HG03575 (cell line): ENCODE results near the gene HSPBAP1.

Source experiments
- ATAC-seq: cut with Tn5 transposase; IDR thresholded peaks from one replicate; pipeline ENCODE4 v1.9.1; 2021; ENCODE audit not compliant: unreplicated experiment, insufficient number of reproducible peaks, low FRiP score; ENCODE audit errors: extremely low read depth

HSPBAP1 gene

GRCh38 chr3:122787872-122788271 is 5.8 kb downstream of the HSPBAP1 start:
- no peak for ATAC-seq

GRCh38 chr3:122786066-122786465 is 7.6 kb downstream of the HSPBAP1 start:
- no peak for ATAC-seq

DNA sequence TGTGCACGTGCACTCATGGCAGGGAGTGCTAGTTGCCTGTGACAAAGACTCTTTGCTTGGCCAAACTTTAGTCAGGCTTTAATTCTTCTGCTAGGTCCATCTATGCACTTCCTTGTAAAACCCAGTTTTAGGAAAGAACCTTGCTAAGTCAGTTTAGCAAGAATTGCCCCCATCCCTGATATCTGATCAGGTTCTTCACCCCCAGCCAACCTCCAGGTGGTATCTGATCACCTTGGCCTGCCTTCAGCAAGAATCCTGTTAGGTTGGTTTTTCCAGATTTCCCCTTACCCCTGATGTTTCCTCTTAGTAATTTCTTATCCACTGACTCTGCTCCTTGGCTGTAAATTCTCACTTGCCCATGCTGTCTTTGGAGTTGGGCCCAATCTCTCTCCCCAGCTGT is 8.4 kb downstream of the HSPBAP1 start:
- no peak for ATAC-seq

DNA sequence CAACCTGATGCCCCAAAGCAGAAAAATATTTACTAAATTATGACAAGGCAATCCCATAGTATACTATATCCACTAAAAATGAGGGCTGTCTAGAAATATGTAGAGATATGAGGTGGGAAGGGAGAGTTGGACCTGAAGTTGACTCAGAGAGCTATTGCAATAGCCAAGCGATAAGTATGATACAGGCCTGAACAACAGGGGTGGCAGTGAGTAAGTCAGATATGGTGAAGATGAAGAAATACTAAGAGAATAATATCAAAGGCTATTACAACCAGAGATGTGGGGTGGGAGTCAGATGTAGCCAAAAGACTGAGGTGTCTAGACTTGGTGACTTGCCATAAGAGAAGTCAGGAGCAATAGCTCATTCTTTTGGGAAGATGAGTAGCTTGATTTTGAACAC is 9.2 kb downstream of the HSPBAP1 start:
- ATAC-seq: no peak

GRCh38 chr3:122782804-122783203 is 10.8 kb downstream of the HSPBAP1 start:
- ATAC-seq: no peak

DNA sequence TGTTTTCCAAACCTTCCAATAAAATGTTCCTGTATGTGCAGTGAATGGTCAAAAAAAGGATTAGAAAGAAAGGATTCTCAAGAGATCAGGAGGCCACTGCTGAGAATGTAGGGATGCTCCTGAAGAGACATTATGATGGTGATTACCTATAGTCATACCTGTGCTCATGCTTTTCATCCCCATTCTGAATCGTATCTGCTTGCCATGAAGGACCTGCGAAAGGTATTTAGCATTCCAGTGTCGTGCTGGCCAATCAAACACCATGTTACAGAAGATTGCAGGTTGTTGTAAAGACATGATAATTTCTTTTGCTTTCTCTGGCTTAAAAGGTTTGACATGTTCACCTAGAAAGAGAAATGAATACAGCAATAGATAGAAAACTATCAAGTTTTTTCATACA is 16.1 kb downstream of the HSPBAP1 start:
- ATAC-seq: no peak

GRCh38 chr3:122776675-122777468 is 16.8 kb downstream of the HSPBAP1 start:
- no peak for ATAC-seq

DNA sequence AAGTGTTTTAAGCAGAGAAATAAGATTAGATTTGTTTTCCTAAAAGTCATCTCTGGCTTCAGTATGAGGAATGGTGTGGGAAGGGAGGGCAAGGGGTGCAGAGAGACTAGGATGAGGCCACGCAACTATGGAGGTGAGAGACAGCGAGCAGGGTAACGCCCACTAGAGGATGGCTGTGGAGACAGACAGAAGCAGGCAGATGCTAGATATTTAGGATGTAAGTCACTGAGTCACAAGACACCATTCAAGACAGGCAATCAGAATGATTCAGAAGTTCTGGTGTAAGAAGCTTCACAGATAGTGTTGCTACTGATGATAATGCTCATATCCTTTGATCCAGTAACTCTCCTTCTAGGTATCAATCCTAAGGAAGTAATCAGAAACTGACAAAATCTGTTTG is 19.1 kb downstream of the HSPBAP1 start:
- no peak for ATAC-seq

- no peak for ATAC-seq
Observed at GRCh38 chr3:122773944-122774509, 19.6 kb downstream of the HSPBAP1 start.

GRCh38 chr3:122772827-122773226 is 20.8 kb downstream of the HSPBAP1 start:
- ATAC-seq: no peak

- no peak for ATAC-seq
Observed at GRCh38 chr3:122770521-122771202, 23.0 kb downstream of the HSPBAP1 start.

GRCh38 chr3:122767540-122768372 is 25.9 kb downstream of the HSPBAP1 start:
- ATAC-seq: no peak

DNA sequence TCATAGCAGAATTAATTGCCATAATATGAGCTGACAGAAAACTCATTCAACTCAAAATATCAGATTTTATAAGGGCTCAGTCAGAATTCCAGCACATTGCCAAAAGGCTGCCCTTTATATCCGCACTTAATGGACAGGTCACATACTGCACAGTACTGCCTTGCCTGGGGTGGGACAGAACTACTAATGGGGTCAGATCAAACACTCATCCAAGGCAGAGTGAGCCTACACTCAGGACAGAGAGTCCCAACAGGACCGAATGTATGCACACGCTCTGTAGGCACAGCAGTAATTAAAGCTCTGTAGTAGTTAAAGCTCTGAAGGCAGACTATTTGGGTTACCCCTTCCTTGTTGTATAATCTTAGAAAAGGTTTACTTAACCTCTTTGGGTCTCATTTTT is 27.2 kb downstream of the HSPBAP1 start:
- ATAC-seq: no peak

- no peak for ATAC-seq
Observed at GRCh38 chr3:122760453-122761271, 33.0 kb downstream of the HSPBAP1 start.

- no peak for ATAC-seq
Observed at GRCh38 chr3:122758877-122759560, 34.6 kb downstream of the HSPBAP1 start.

GRCh38 chr3:122755491-122755890 is 38.1 kb downstream of the HSPBAP1 start:
- no peak for ATAC-seq

DNA sequence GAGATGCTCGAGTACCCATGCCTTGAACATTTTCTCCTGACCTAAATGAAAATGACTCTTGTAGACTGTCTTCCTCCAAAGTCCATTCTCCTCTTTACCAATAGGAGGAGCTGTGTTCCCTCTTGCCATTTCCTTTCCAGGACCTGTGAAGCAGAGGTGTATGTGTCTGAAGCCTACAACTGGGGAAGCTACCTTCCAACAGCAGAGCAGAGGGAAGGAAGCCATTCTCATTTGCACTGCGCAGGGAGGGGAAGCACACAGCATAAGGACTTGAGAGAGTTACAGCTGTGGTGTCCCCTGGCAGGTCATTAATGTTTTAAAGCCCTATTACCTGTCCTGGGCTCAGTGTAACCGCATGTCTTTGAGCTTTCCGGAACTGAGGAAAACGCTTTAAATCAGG is 38.7 kb downstream of the HSPBAP1 start:
- ATAC-seq: no peak

DNA sequence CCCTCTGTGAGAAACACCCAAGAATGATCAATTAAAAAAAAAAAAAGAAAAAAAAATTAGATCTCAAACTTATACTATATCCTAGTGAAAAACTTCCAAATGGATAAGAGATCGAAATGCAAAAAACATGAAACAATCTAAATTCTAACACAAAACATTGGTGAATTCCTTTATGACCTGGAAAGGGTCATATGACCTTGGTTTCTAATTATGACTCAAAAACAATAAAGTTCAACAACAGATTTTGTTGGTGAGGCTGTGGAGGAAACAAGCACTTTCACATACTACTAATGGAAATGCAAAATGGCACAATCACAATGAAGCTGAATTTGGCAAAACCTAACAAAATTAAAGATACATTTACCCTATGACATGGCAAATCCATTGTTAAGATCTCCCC is 45.3 kb downstream of the HSPBAP1 start:
- no peak for ATAC-seq
